B cell (primary cell): ENCODE measurements around the gene DNAJC1.

Source experiments
- CTCF ChIP-seq: fragments of 200-600 bp; IDR thresholded peaks from one replicate; pipeline ENCODE4 v1.8.0; 2022; ENCODE audit warnings: antibody characterized with exemption, mild to moderate bottlenecking
- EZH2 ChIP-seq: IDR thresholded peaks from 2 replicates; pipeline ENCODE4 v1.6.1; 2012; ENCODE audit warnings: borderline replicate concordance, low read depth, mild to moderate bottlenecking, moderate library complexity, low read length; ENCODE audit not compliant: insufficient read depth, poor library complexity, severe bottlenecking

DNA sequence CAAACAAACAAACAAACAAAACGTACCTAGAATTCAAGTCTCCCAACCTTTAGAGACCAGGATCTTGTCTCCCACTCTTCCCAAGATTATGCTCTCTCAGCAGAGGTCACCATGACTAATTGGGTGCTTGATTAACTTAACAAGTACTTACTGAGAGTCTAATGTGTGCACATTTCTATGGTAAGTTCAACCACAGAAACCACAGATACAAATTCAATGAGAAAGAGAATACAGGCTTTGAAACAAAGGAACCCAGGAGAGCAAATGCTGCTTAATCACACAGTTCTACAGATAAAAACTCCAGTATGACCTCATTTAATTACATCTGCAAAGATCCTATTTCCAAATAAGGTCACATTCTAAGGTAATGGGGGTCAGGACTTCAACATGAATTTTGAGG lies 142.8 kb downstream of the DNAJC1 start:
- TF ChIP-seq EZH2 (no peak), CTCF (no peak)
